ENCODE data around the gene RNF125.
A peak's percentile ranks its signal among the peaks of the same experiment; 100 is the strongest.
"Not testable (repeated sequence)": the region's sequence is repeated elsewhere in the genome, so short reads cannot be mapped to it uniquely, and the experiment has no call there.

Gene RNF125

GRCh38 chr18:32072321-32072720, 53.7 kb downstream of the RNF125 start:
- no peak overlapping the region for H3K4me3 ChIP-seq (ENCODE audit: low read length)

GRCh38 chr18:32074206-32074605, 55.6 kb downstream of the RNF125 start:
- no peaks in the 10 kb centered on the region for H3K9me3 ChIP-seq (ENCODE audit: control insufficient read depth, low read length)
- H3K36me3 ChIP-seq (ENCODE audit: control insufficient read depth, insufficient read depth, low read length): no peaks in the 10 kb centered on the region
- H3K9ac ChIP-seq (ENCODE audit: low read length): no peak overlapping the region
- H3K4me3 ChIP-seq (ENCODE audit: low read length): no peak overlapping the region
- no peaks in the 10 kb centered on the region for H3K4me1 ChIP-seq (ENCODE audit: control insufficient read depth, insufficient read depth, low read length)
- H3K27me3 ChIP-seq (ENCODE audit: control insufficient read depth, insufficient read depth, low read length): no peaks in the 10 kb centered on the region

More at GRCh38 chr18:32072321-32072720, 53.7 kb downstream of the RNF125 start:
- no peaks in the 10 kb centered on the region for H3K36me3 ChIP-seq (ENCODE audit: control insufficient read depth, insufficient read depth, low read length)
- no peaks in the 10 kb centered on the region for H3K9me3 ChIP-seq (ENCODE audit: control insufficient read depth, low read length)
- no peaks in the 10 kb centered on the region for H3K4me1 ChIP-seq (ENCODE audit: control insufficient read depth, insufficient read depth, low read length)
- H3K9ac ChIP-seq (ENCODE audit: low read length): no peak overlapping the region
- no peaks in the 10 kb centered on the region for H3K27me3 ChIP-seq (ENCODE audit: control insufficient read depth, insufficient read depth, low read length)

GRCh38 chr18:32078845-32079244, 60.2 kb downstream of the RNF125 start:
- Histone ChIP-seq H3K4me1 (ENCODE audit: control insufficient read depth, insufficient read depth, low read length) (peaks cover under 1% of the 10 kb centered on the region), H3K27me3 (ENCODE audit: control insufficient read depth, insufficient read depth, low read length) (no peaks in the 10 kb centered on the region), H3K36me3 (ENCODE audit: control insufficient read depth, insufficient read depth, low read length) (no peaks in the 10 kb centered on the region), H3K9me3 (ENCODE audit: control insufficient read depth, low read length) (no peaks in the 10 kb centered on the region), H3K4me3 (ENCODE audit: low read length) (no peak overlapping the region), H3K9ac (ENCODE audit: low read length) (no peak overlapping the region)

- Histone ChIP-seq H3K36me3 (ENCODE audit: control insufficient read depth, insufficient read depth, low read length) (no peaks in the 10 kb centered on the region), H3K4me3 (ENCODE audit: low read length) (no peak overlapping the region), H3K27me3 (ENCODE audit: control insufficient read depth, insufficient read depth, low read length) (no peaks in the 10 kb centered on the region), H3K9me3 (ENCODE audit: control insufficient read depth, low read length) (no peaks in the 10 kb centered on the region), H3K4me1 (ENCODE audit: control insufficient read depth, insufficient read depth, low read length) (peaks cover 16% of the 10 kb centered on the region), H3K9ac (ENCODE audit: low read length) (no peak overlapping the region)
These were observed 63.3 kb downstream of the RNF125 start for GRCh38 chr18:32081881-32082280.

GRCh38 chr18:32083781-32084180, 65.2 kb downstream of the RNF125 start:
- Histone ChIP-seq H3K9ac (ENCODE audit: low read length) (no peak overlapping the region), H3K36me3 (ENCODE audit: control insufficient read depth, insufficient read depth, low read length) (no peaks in the 10 kb centered on the region), H3K27me3 (ENCODE audit: control insufficient read depth, insufficient read depth, low read length) (no peaks in the 10 kb centered on the region), H3K4me3 (ENCODE audit: low read length) (no peak overlapping the region), H3K9me3 (ENCODE audit: control insufficient read depth, low read length) (no peaks in the 10 kb centered on the region), H3K4me1 (ENCODE audit: control insufficient read depth, insufficient read depth, low read length) (peaks cover 16% of the 10 kb centered on the region)

- Histone ChIP-seq H3K9ac (ENCODE audit: low read length) (no peak overlapping the region), H3K36me3 (ENCODE audit: control insufficient read depth, insufficient read depth, low read length) (no peaks in the 10 kb centered on the region), H3K9me3 (ENCODE audit: control insufficient read depth, low read length) (no peaks in the 10 kb centered on the region), H3K4me1 (ENCODE audit: control insufficient read depth, insufficient read depth, low read length) (peaks cover 16% of the 10 kb centered on the region), H3K4me3 (ENCODE audit: low read length) (no peak overlapping the region), H3K27me3 (ENCODE audit: control insufficient read depth, insufficient read depth, low read length) (no peaks in the 10 kb centered on the region)
These were observed 68.3 kb downstream of the RNF125 start for GRCh38 chr18:32086881-32087280.

GRCh38 chr18:32090831-32091230, 72.2 kb downstream of the RNF125 start:
- not testable (repeated sequence) for H3K36me3 ChIP-seq (ENCODE audit: control insufficient read depth, insufficient read depth, low read length); H3K4me3 ChIP-seq (ENCODE audit: low read length)
- H3K4me1 ChIP-seq (ENCODE audit: control insufficient read depth, insufficient read depth, low read length): peaks cover 11% of the 10 kb centered on the region

GRCh38 chr18:32091325-32091723, 72.7 kb downstream of the RNF125 start:
- Histone ChIP-seq H3K4me3 (ENCODE audit: low read length) (peak overlapping the region; percentile 35), H3K27me3 (ENCODE audit: control insufficient read depth, insufficient read depth, low read length) (no peaks in the 10 kb centered on the region), H3K4me1 (ENCODE audit: control insufficient read depth, insufficient read depth, low read length) (peaks cover 7% of the 10 kb centered on the region), H3K36me3 (ENCODE audit: control insufficient read depth, insufficient read depth, low read length) (no peaks in the 10 kb centered on the region), H3K9me3 (ENCODE audit: control insufficient read depth, low read length) (no peaks in the 10 kb centered on the region), H3K9ac (ENCODE audit: low read length) (peak overlapping the region; percentile 92)

More at GRCh38 chr18:32090831-32091230, 72.2 kb downstream of the RNF125 start:
- H3K27me3 ChIP-seq (ENCODE audit: control insufficient read depth, insufficient read depth, low read length); H3K9ac ChIP-seq (ENCODE audit: low read length); H3K9me3 ChIP-seq (ENCODE audit: control insufficient read depth, low read length): not testable (repeated sequence)

GRCh38 chr18:32091724-32092421, 73.2 kb downstream of the RNF125 start, which contains the start of gene RNF138:
Gene RNF138, plus strand, starts transcription at chr18:32091874. Its CDS starts 903 bp downstream, at chr18:32092777.
- peak within 1 kb of the TSS; percentile 92 for H3K9ac ChIP-seq (ENCODE audit: low read length)
- no peaks in the 10 kb centered on the region for H3K27me3 ChIP-seq (ENCODE audit: control insufficient read depth, insufficient read depth, low read length)
- H3K4me1 ChIP-seq (ENCODE audit: control insufficient read depth, insufficient read depth, low read length): peaks cover 4% of the 10 kb centered on the region
- no peaks in the 10 kb centered on the region for H3K9me3 ChIP-seq (ENCODE audit: control insufficient read depth, low read length)
- H3K4me3 ChIP-seq (ENCODE audit: low read length): peak within 1 kb of the TSS; percentile 72
- no peaks in the 10 kb centered on the region for H3K36me3 ChIP-seq (ENCODE audit: control insufficient read depth, insufficient read depth, low read length)

GRCh38 chr18:32092422-32093101, 73.9 kb downstream of the RNF125 start:
- Histone ChIP-seq H3K36me3 (ENCODE audit: control insufficient read depth, insufficient read depth, low read length) (no peaks in the 10 kb centered on the region), H3K9me3 (ENCODE audit: control insufficient read depth, low read length) (no peaks in the 10 kb centered on the region), H3K4me1 (ENCODE audit: control insufficient read depth, insufficient read depth, low read length) (peaks cover 4% of the 10 kb centered on the region), H3K27me3 (ENCODE audit: control insufficient read depth, insufficient read depth, low read length) (no peaks in the 10 kb centered on the region), H3K9ac (ENCODE audit: low read length) (peak overlapping the region; percentile 92), H3K4me3 (ENCODE audit: low read length) (peak overlapping the region; percentile 72)

GRCh38 chr18:32093102-32093511, 74.5 kb downstream of the RNF125 start:
- peak overlapping the region; percentile 72 for H3K4me3 ChIP-seq (ENCODE audit: low read length)

GRCh38 chr18:32093523-32093922, 74.9 kb downstream of the RNF125 start:
- Histone ChIP-seq H3K9ac (ENCODE audit: low read length) (peak overlapping the region; percentile 88), H3K4me1 (ENCODE audit: control insufficient read depth, insufficient read depth, low read length) (peaks cover 4% of the 10 kb centered on the region)

More at GRCh38 chr18:32093102-32093511, 74.5 kb downstream of the RNF125 start:
- Histone ChIP-seq H3K9me3 (ENCODE audit: control insufficient read depth, low read length) (no peaks in the 10 kb centered on the region), H3K27me3 (ENCODE audit: control insufficient read depth, insufficient read depth, low read length) (no peaks in the 10 kb centered on the region), H3K4me1 (ENCODE audit: control insufficient read depth, insufficient read depth, low read length) (peaks cover 4% of the 10 kb centered on the region), H3K36me3 (ENCODE audit: control insufficient read depth, insufficient read depth, low read length) (no peaks in the 10 kb centered on the region), H3K9ac (ENCODE audit: low read length) (peak overlapping the region; percentile 88)

More at GRCh38 chr18:32093523-32093922, 74.9 kb downstream of the RNF125 start:
- Histone ChIP-seq H3K36me3 (ENCODE audit: control insufficient read depth, insufficient read depth, low read length) (no peaks in the 10 kb centered on the region), H3K27me3 (ENCODE audit: control insufficient read depth, insufficient read depth, low read length) (no peaks in the 10 kb centered on the region), H3K4me3 (ENCODE audit: low read length) (peak overlapping the region; percentile 72), H3K9me3 (ENCODE audit: control insufficient read depth, low read length) (no peaks in the 10 kb centered on the region)
